ENCODE results near the gene TMEM74B. TPM values are rescaled to one million over a fixed set of nuclear protein-coding genes. Genes with fewer than 3 reads are reported as not detected.

TMEM74B gene
- total RNA-seq, 1 experiment from 2014 or later, result 6.3 TPM

GRCh38 chr20:1204113-1204512, 19.3 kb upstream of the TMEM74B start:
- POLR2A ChIA-PET (ENCODE audit: unreplicated experiment), result interaction anchor here (0.6 kb wide), 1 partner anchor 856 kb away, joined by 4 read pairs; no protein-coding TSS in a partner anchor
- CTCF ChIA-PET, result no interaction called here
- H3K9me2 ChIP-seq (replicated peaks; ENCODE audit: low read length), result no peaks in the 10 kb centered on the region

GRCh38 chr20:1203630-1204029, 18.8 kb upstream of the TMEM74B start:
- ATAC-seq, result no peak
- no TSS peak for BruUV-seq (replicated peaks)
- TF ChIP-seq EZH2phosphoT487 (IDR thresholded peaks at IDR 0.05; ENCODE audit: borderline replicate concordance, low read length), result no peak
- TF ChIP-seq EZH2 (IDR thresholded peaks at IDR 0.05; ENCODE audit: low read length, unreplicated experiment), result no peak
- TF ChIP-seq CTCF (conservative IDR thresholded peaks at IDR 0.05; ENCODE audit: low read depth, low read length), result no peak
- Histone ChIP-seq H4K20me1 (ENCODE audit: low read length) (no peaks in the 10 kb centered on the region), H3K36me3 (ENCODE audit: low read depth, low read length) (no peaks in the 10 kb centered on the region), H3K27ac (ENCODE audit: low read length) (no peak overlapping the region), H3K27me3 (ENCODE audit: low read length) (no peaks in the 10 kb centered on the region), H3K9me3 (ENCODE audit: low read length) (no peaks in the 10 kb centered on the region), H3K9me2 (replicated peaks; ENCODE audit: low read length) (no peaks in the 10 kb centered on the region), H2AFZ (ENCODE audit: low read length) (no peak overlapping the region), H3K79me2 (ENCODE audit: low read length) (no peaks in the 10 kb centered on the region), H3K4me2 (ENCODE audit: low read length) (no peak overlapping the region), H3K4me3 (ENCODE audit: low read length) (no peak overlapping the region), H3K4me1 (ENCODE audit: insufficient read depth, low read length) (peaks cover 5% of the 10 kb centered on the region; the same call in 1 of the 2 replicates), H3K9ac (ENCODE audit: low read length) (no peak overlapping the region), H3F3A (ENCODE audit: low read length, unreplicated experiment) (no peaks in the 10 kb centered on the region)
- DNase-seq, result no peak
- ChIA-PET CTCF (interaction anchor here (0.6 kb wide), 2 partner anchors 14 to 263 kb away, joined by 3 to 4 read pairs; partner anchors contain the start of gene NSFL1C), POLR2A (ENCODE audit: unreplicated experiment) (interaction anchor here (0.6 kb wide), 3 partner anchors 23 to 1707 kb away, joined by 4 to 18 read pairs (median 5); no protein-coding TSS in a partner anchor)
- intact Hi-C loops (cut with micrococcal nuclease), result no loop called here

More at GRCh38 chr20:1204113-1204512, 19.3 kb upstream of the TMEM74B start:
- H3K9ac ChIP-seq (ENCODE audit: low read length), result no peak overlapping the region
- BruUV-seq (replicated peaks), result no TSS peak
- H3K4me3 ChIP-seq (ENCODE audit: low read length), result no peak overlapping the region
- no peak overlapping the region for H2AFZ ChIP-seq (ENCODE audit: low read length)
- no peaks in the 10 kb centered on the region for H3K9me3 ChIP-seq (ENCODE audit: low read length)
- no peak overlapping the region for H3K27ac ChIP-seq (ENCODE audit: low read length)
- no peaks in the 10 kb centered on the region for H3K27me3 ChIP-seq (ENCODE audit: low read length)
- H3K4me2 ChIP-seq (ENCODE audit: low read length), result no peak overlapping the region
- H3F3A ChIP-seq (ENCODE audit: low read length, unreplicated experiment), result no peaks in the 10 kb centered on the region
- intact Hi-C loops (cut with micrococcal nuclease), result no loop called here
- TF ChIP-seq CTCF (conservative IDR thresholded peaks at IDR 0.05; ENCODE audit: low read depth, low read length) (no peak), EZH2 (IDR thresholded peaks at IDR 0.05; ENCODE audit: low read length, unreplicated experiment) (no peak), EZH2phosphoT487 (IDR thresholded peaks at IDR 0.05; ENCODE audit: borderline replicate concordance, low read length) (no peak)
- no peaks in the 10 kb centered on the region for H3K79me2 ChIP-seq (ENCODE audit: low read length)
- H3K36me3 ChIP-seq (ENCODE audit: low read depth, low read length), result no peaks in the 10 kb centered on the region
- ATAC-seq (no peak), DNase-seq (no peak)
- H4K20me1 ChIP-seq (ENCODE audit: low read length), result no peaks in the 10 kb centered on the region
- peaks cover 5% of the 10 kb centered on the region; the same call in 1 of the 2 replicates for H3K4me1 ChIP-seq (ENCODE audit: insufficient read depth, low read length)

GRCh38 chr20:1202762-1203504, 18.2 kb upstream of the TMEM74B start, which contains the start of gene C20orf202:
C20orf202 (plus strand) TSS chr20:1203454; CDS start chr20:1203586, 132 bp downstream.
- H3K9ac ChIP-seq (ENCODE audit: low read length), result no peak within 1 kb of the TSS
- intact Hi-C loops (cut with micrococcal nuclease), result no loop called here
- ChIA-PET POLR2A (ENCODE audit: unreplicated experiment) (interaction anchor here (0.5 to 0.6 kb wide), 3 partner anchors 11 to 1707 kb away, joined by 3 to 18 read pairs (median 5); no protein-coding TSS in a partner anchor), CTCF (interaction anchor here (0.6 kb wide), 2 partner anchors 15 to 264 kb away, joined by 3 to 4 read pairs; partner anchors contain the start of gene NSFL1C)
- H3K27me3 ChIP-seq (ENCODE audit: low read length), result no peaks in the 10 kb centered on the region
- H4K20me1 ChIP-seq (ENCODE audit: low read length), result no peaks in the 10 kb centered on the region
- no peak within 1 kb of the TSS for H2AFZ ChIP-seq (ENCODE audit: low read length)
- no peaks in the 10 kb centered on the region for H3K9me2 ChIP-seq (replicated peaks; ENCODE audit: low read length)
- no TSS peak for BruUV-seq (replicated peaks)
- TF ChIP-seq CTCF (conservative IDR thresholded peaks at IDR 0.05; ENCODE audit: low read depth, low read length) (no peak), EZH2 (IDR thresholded peaks at IDR 0.05; ENCODE audit: low read length, unreplicated experiment) (no peak), EZH2phosphoT487 (IDR thresholded peaks at IDR 0.05; ENCODE audit: borderline replicate concordance, low read length) (no peak)
- H3K9me3 ChIP-seq (ENCODE audit: low read length), result no peaks in the 10 kb centered on the region
- no peaks in the 10 kb centered on the region for H3K36me3 ChIP-seq (ENCODE audit: low read depth, low read length)
- peaks cover 5% of the 10 kb centered on the region; the same call in 1 of the 2 replicates for H3K4me1 ChIP-seq (ENCODE audit: insufficient read depth, low read length)
- H3F3A ChIP-seq (ENCODE audit: low read length, unreplicated experiment), result no peaks in the 10 kb centered on the region
- no peak within 1 kb of the TSS for H3K4me3 ChIP-seq (ENCODE audit: low read length)
- H3K27ac ChIP-seq (ENCODE audit: low read length), result no peak within 1 kb of the TSS
- H3K4me2 ChIP-seq (ENCODE audit: low read length), result no peak within 1 kb of the TSS
- H3K79me2 ChIP-seq (ENCODE audit: low read length), result no peaks in the 10 kb centered on the region
- ATAC-seq (no peak), DNase-seq (no peak)

All from PC-3 (cell line).